Memory B cell (primary cell): Measurements from ENCODE around the gene KARS1.
A peak's percentile ranks its signal among the peaks of the same experiment; 100 is the strongest.

Experiments used
- ATAC-seq: fragments of 150-1000 bp; cut with Tn5 transposase; 2 replicates; pipeline ENCODE4 v1.10.0; 2021; ENCODE audit warnings: low read depth, mild to moderate bottlenecking, moderate library complexity
- DNase-seq, 2 donors: peaks; one replicate each; pipeline ENCODE4 v3.0.0; 2022; ENCODE audit warnings: low spot score in 2 of 2
- H3K27ac Mint-ChIP-seq: one replicate; pipeline ENCODE4 v1.8.0; 2022; ENCODE audit warnings: mild to moderate bottlenecking, moderate library complexity, mixed read lengths
- H3K27me3 Mint-ChIP-seq: one replicate; pipeline ENCODE4 v1.8.0; 2022; ENCODE audit warnings: mixed read lengths
- H3K36me3 Mint-ChIP-seq: one replicate; pipeline ENCODE4 v1.8.0; 2022; ENCODE audit warnings: mild to moderate bottlenecking, mixed read lengths
- H3K4me1 Mint-ChIP-seq: one replicate; pipeline ENCODE4 v1.8.0; 2022; ENCODE audit warnings: mixed read lengths
- H3K4me3 Mint-ChIP-seq: one replicate; pipeline ENCODE4 v1.8.0; 2022; ENCODE audit warnings: mild to moderate bottlenecking, moderate library complexity, mixed read lengths
- H3K9me3 Mint-ChIP-seq: one replicate; pipeline ENCODE4 v1.8.0; 2022; ENCODE audit warnings: mixed read lengths

The KARS1 gene

GRCh38 chr16:75588716-75589115 lies 58.7 kb downstream of the KARS1 start:
- no peak for DNase-seq
- no peak overlapping the region for H3K4me3 Mint-ChIP-seq
- H3K4me1 Mint-ChIP-seq: peaks cover 16% of the 10 kb centered on the region
- H3K9me3 Mint-ChIP-seq: no peaks in the 10 kb centered on the region
- no peak for ATAC-seq
- peaks cover 4% of the 10 kb centered on the region for H3K36me3 Mint-ChIP-seq
- H3K27ac Mint-ChIP-seq: no peak overlapping the region
- no peaks in the 10 kb centered on the region for H3K27me3 Mint-ChIP-seq

DNA sequence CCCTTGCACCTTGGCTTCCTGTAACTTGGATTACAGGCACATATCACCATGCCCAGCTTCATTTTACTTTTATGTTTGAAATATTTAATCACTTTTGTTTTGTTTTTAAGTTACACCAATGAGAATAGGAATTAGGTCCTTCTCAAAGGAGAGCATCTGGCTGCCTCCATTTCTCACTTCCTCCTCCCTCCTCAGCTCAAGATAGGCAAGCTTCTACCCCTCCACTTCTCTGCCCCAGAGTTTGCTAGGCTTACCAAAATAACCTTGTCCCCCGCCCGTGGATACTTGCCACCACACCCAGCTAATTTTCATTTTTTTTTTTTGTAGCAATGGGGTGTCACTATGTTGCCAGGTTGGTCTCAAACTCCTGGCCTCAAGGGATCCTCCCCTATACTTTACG lies 63.4 kb downstream of the KARS1 start:
- H3K4me3 Mint-ChIP-seq: peak overlapping the region; percentile 27
- peak overlapping the region; percentile 67 for H3K27ac Mint-ChIP-seq
- DNase-seq (peak in 1 of 2 donors; percentile 27), ATAC-seq (peak; percentile 94)
- H3K36me3 Mint-ChIP-seq: peaks cover 4% of the 10 kb centered on the region
- H3K4me1 Mint-ChIP-seq: peaks cover 25% of the 10 kb centered on the region
- no peaks in the 10 kb centered on the region for H3K9me3 Mint-ChIP-seq
- H3K27me3 Mint-ChIP-seq: no peaks in the 10 kb centered on the region

DNA sequence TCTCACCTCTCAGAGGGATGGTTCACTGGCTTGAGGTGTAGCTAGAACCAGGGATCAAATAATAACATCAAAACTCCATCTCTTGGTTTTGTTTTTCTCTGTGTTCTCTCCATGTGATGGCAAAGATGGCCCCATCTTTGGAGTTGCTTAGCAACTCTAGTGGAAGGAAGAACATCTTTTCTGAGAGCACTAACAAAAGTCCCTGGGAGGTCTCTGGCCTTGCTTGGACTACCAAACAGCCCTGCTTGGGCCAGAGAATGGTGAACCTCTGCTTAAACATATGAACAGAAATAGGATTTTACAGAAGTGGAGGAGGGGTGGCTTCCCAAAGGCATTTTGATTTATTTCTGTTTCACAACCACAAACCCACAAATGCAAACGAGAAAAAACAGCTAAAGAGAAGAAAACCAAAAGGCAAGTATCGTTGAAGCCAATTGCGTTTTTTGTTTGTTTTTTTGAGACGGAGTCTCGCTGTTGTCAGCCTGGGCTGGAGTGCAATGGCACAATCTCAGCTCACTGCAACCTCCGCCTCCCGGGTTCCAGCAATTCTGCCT lies 68.1 kb downstream of the KARS1 start:
- Mint-ChIP-seq H3K9me3 (no peaks in the 10 kb centered on the region), H3K36me3 (peaks cover 20% of the 10 kb centered on the region), H3K27ac (peak overlapping the region; percentile 88), H3K27me3 (no peaks in the 10 kb centered on the region), H3K4me1 (peaks cover 23% of the 10 kb centered on the region), H3K4me3 (no peak overlapping the region)
- DNase-seq (no peak), ATAC-seq (peak; percentile 20)

DNA sequence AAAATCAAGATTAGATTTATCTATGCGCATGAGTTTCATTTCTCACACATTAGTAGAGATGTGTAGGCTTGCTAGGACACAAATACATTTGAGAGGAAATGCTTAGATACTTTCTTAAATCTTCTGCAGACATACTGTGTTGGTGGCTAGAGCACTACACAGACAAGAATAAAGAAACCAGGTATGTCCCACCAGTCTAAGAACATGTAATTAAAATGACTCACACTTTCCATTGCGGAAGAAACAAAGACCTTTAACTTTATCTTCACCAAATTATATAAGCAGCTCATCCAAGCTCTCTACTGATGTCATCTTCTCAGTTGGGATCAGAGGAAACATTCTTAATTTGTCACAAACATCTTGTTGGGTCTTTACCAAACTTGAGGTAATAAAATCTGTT lies 68.7 kb downstream of the KARS1 start:
- ATAC-seq (no peak), DNase-seq (no peak)
- Mint-ChIP-seq H3K9me3 (no peaks in the 10 kb centered on the region), H3K4me1 (peaks cover 19% of the 10 kb centered on the region), H3K27me3 (no peaks in the 10 kb centered on the region), H3K27ac (peak overlapping the region; percentile 88), H3K4me3 (peak overlapping the region; percentile 5), H3K36me3 (peaks cover 23% of the 10 kb centered on the region)

GRCh38 chr16:75578212-75578611 lies 69.3 kb downstream of the KARS1 start:
- Mint-ChIP-seq H3K4me3 (no peak overlapping the region), H3K36me3 (peaks cover 26% of the 10 kb centered on the region), H3K9me3 (no peaks in the 10 kb centered on the region), H3K27ac (no peak overlapping the region), H3K27me3 (no peaks in the 10 kb centered on the region), H3K4me1 (peaks cover 22% of the 10 kb centered on the region)
- ATAC-seq: no peak
- no peak for DNase-seq
